ENCODE measurements around the gene GRM1. TPM values are rescaled to one million over a fixed set of nuclear protein-coding genes. Genes with fewer than 3 reads are reported as not detected.

Gene GRM1
- total RNA-seq, 1 donor from 2014 or later: not detected

DNA sequence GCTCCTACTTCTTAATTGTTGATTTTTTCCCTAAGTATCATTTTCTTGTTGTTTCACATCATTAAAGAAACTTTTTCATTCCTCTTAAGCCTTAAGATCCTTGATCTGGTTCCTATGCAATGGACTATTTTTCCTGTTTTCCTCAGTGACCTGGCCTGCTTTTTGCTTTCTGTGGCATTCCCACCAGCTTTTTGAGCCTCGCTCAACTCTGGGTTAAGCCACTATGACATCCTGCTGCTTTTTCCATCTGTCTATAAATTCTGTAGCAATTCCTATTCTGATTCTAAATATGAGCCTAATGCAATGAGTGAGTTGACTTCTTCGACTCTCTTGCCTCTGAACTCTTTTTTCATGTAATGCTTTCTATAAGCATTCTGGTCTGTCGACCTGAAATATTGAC lies 160.3 kb downstream of the GRM1 start:
- no peak overlapping the region for H3K4me3 Mint-ChIP-seq
- no peak overlapping the region for H3K27ac Mint-ChIP-seq
- H3K27me3 Mint-ChIP-seq: no peaks in the 10 kb centered on the region
- no peaks in the 10 kb centered on the region for H3K4me1 Mint-ChIP-seq
- intact Hi-C loops (cut with micrococcal nuclease): no loop called here
- no peak for DNase-seq
- no peaks in the 10 kb centered on the region for H3K36me3 Mint-ChIP-seq (ENCODE audit: low read depth)
- no peaks in the 10 kb centered on the region for H3K9me3 Mint-ChIP-seq

DNA sequence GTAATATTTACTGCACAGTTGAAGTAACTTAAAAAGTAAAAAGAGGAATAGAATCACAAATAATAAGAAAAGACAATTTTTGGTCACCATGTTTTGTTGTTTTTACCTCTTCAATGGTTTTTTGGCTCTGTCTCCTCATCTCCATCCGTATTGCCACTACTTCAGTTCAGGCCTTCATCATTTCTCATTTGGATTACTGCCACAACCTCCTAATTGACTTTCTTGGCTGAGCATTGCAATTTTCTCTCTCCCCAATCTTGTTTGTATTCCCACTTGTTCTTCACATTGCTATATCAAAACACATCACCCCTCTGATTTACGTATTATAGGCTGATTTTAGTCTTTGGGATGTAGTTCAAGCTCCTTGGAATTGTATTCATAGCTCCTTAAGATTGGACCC lies 161.7 kb downstream of the GRM1 start:
- Mint-ChIP-seq H3K4me3 (no peak overlapping the region), H3K27me3 (no peaks in the 10 kb centered on the region), H3K9me3 (no peaks in the 10 kb centered on the region), H3K27ac (no peak overlapping the region), H3K36me3 (ENCODE audit: low read depth) (no peaks in the 10 kb centered on the region), H3K4me1 (no peaks in the 10 kb centered on the region)
- DNase-seq: no peak
- intact Hi-C loops (cut with micrococcal nuclease): no loop called here

DNA sequence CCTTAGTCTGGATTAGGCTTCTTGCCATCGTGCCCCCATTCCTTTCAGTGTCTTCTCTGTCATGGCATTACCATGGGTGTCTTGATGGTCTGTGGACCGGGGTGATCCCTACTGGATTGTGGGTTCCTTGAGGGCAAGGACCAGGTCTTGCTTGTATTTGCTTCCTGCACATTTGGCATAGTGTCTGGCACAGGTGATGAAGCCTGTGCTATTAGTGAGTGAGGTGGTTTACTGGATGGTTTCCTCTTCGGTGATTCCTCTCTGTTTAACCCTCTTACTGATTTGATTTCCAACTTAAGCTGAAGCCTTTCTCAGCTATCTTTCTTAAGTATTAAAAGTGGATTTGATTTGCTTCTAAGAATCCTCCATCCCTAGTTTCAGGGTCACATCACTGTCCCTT lies 162.3 kb downstream of the GRM1 start:
- intact Hi-C loops (cut with micrococcal nuclease): no loop called here
- no peaks in the 10 kb centered on the region for H3K36me3 Mint-ChIP-seq (ENCODE audit: low read depth)
- H3K27ac Mint-ChIP-seq: no peak overlapping the region
- DNase-seq: no peak
- no peaks in the 10 kb centered on the region for H3K4me1 Mint-ChIP-seq
- H3K27me3 Mint-ChIP-seq: no peaks in the 10 kb centered on the region
- H3K4me3 Mint-ChIP-seq: no peak overlapping the region
- H3K9me3 Mint-ChIP-seq: no peaks in the 10 kb centered on the region

DNA sequence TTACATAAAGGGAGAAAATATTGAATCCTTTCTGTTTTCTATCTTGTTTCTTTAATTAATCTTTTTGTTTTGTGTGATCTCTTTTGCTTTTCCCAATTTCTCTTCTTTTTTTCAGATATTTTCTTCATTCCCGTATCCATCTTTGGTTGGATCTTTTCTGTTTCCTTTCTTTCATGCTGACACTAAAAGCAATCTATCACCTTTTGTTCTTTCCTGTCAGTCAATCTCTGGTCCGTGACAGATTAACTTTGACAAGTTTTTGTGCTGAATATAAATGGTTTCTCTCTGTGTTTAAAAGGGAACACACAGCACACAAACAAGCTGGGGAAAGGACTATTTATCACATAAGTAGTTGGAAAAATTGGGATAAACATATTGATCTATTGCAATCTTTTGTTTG lies 162.8 kb downstream of the GRM1 start:
- intact Hi-C loops (cut with micrococcal nuclease): no loop called here
- Mint-ChIP-seq H3K36me3 (ENCODE audit: low read depth) (no peaks in the 10 kb centered on the region), H3K27me3 (no peaks in the 10 kb centered on the region), H3K4me3 (no peak overlapping the region), H3K9me3 (no peaks in the 10 kb centered on the region), H3K27ac (no peak overlapping the region), H3K4me1 (no peaks in the 10 kb centered on the region)
- no peak for DNase-seq

DNA sequence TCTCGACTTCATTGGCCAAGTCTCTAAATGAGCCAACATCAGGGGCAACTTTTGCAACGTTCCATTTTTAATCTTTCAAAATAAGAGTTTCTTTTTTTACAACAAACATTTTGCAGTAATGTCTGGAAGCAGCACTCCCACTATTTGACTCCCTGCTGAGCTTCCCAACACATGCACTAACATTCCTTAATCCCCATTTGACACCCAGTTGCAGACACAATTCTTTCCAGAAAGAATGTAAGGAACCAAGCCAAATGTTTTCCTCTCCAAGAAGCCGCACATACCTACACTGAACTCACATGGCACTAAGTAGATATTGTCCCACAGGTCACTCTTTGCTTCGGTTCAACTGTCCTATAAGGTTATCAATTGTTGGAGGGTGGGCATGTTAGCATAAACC lies 165.6 kb downstream of the GRM1 start:
- H3K27ac Mint-ChIP-seq: no peak overlapping the region

DNA sequence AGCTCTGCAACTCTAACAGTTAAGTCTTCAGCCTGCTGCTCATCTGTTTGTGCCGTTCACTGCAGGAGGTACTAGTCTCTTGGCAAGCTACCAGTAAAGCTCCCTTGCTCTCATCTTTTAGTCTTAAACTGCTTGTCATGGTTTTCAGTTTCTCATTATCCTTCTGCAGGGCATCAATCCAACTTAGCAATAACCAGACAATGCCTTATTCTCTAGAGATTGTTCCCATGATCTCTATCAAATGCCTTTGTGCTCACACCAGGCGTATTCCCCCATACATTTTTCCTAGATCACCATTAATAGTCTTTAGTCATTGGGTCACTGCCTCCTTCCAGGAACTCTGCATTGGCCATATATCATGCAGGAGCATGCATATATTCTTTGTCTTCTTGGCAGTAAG lies 171.3 kb downstream of the GRM1 start:
- H3K27ac Mint-ChIP-seq: no peak overlapping the region
- intact Hi-C loops (cut with micrococcal nuclease): no loop called here
- no peaks in the 10 kb centered on the region for H3K9me3 Mint-ChIP-seq

More for the DNA sequence above, 165.6 kb downstream of the GRM1 start:
- Mint-ChIP-seq H3K27me3 (no peaks in the 10 kb centered on the region), H3K36me3 (ENCODE audit: low read depth) (no peaks in the 10 kb centered on the region), H3K4me1 (no peaks in the 10 kb centered on the region), H3K9me3 (no peaks in the 10 kb centered on the region), H3K4me3 (no peak overlapping the region)
- no peak for DNase-seq
- intact Hi-C loops (cut with micrococcal nuclease): no loop called here

DNA sequence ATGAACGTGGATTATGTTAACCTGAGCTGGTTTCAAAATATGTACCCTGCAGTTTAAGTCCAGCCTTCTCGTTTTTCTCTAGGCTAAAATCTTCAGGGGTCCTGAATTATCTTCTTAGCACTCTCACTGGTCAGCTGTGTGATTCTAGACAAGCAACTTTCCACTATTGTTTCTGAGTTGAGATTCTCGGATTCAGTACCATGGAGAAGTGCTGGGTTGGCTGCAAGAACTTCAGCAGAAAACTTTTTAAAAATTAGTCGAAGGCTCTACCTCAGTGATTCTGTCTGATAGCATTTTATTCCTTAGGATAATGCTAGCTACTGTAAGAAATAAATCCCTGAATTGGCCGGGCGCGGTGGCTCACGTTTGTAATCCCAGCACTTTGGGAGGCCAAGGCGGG lies 173.7 kb downstream of the GRM1 start:
- Mint-ChIP-seq H3K4me1 (no peaks in the 10 kb centered on the region), H3K4me3 (no peak overlapping the region), H3K27ac (no peak overlapping the region), H3K9me3 (no peaks in the 10 kb centered on the region), H3K27me3 (no peaks in the 10 kb centered on the region), H3K36me3 (ENCODE audit: low read depth) (no peaks in the 10 kb centered on the region)
- intact Hi-C loops (cut with micrococcal nuclease): no loop called here
- DNase-seq: no peak

More for the DNA sequence above, 171.3 kb downstream of the GRM1 start:
- no peaks in the 10 kb centered on the region for H3K27me3 Mint-ChIP-seq
- no peak for DNase-seq
- no peaks in the 10 kb centered on the region for H3K4me1 Mint-ChIP-seq
- H3K36me3 Mint-ChIP-seq (ENCODE audit: low read depth): no peaks in the 10 kb centered on the region
- H3K4me3 Mint-ChIP-seq: no peak overlapping the region

DNA sequence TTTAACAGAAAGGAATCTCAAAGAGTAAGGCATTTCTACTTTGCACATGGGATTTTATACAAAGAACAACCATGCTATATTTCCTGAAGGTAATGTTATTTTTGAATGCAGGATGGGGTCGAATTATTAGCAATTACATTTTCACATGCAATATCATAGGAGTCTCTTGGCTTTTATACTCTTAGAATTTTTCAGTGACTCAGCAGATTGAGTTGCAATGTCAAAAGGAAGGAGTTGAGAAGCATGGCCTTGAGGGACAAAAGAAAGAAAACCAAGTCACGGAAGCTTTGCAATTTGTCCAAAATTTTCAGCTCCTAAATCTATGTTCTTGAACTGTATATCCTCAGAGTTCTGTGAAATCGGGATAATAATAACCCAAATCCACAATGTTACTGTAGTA lies 181.1 kb downstream of the GRM1 start:
- no peak for DNase-seq
- Mint-ChIP-seq H3K9me3 (no peaks in the 10 kb centered on the region), H3K4me1 (peaks cover 5% of the 10 kb centered on the region)

DNA sequence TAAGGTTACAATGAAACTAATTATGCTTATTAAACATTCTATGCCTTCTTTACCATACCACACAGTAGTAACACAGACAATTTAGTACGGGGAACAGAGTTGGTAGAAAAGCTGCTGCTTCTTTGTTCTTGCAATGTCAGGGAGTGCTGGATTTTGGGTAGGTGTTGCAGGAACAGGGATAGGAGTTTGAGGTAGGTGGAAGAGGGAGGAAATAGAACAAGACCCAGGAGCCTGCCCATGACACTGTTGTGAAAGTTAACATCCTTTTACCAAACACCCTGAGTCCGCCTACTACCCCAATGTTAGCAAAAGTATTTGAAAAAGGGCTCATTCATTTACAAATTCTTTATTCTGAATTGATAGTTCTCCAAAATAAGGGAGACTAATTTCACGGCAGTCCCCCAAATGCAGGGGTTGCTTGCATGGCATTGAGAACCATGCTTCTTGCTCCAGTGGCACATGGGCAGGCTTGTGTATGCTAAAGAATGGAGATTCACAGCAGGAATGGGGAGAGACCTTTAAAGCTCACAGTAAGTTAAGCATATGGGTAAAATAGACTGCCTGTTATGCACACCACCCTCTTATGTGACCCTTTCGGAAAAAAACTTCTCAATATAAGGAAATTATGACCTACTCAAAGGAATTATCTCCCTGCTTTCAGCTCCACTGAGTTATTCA lies 181.7 kb downstream of the GRM1 start:
- intact Hi-C loops (cut with micrococcal nuclease): no loop called here
- Mint-ChIP-seq H3K27ac (no peak overlapping the region), H3K9me3 (no peaks in the 10 kb centered on the region), H3K36me3 (ENCODE audit: low read depth) (no peaks in the 10 kb centered on the region), H3K4me1 (peaks cover 5% of the 10 kb centered on the region), H3K4me3 (no peak overlapping the region), H3K27me3 (no peaks in the 10 kb centered on the region)
- DNase-seq: no peak

More for the DNA sequence above, 181.1 kb downstream of the GRM1 start:
- no peak overlapping the region for H3K4me3 Mint-ChIP-seq
- no peak overlapping the region for H3K27ac Mint-ChIP-seq
- H3K36me3 Mint-ChIP-seq (ENCODE audit: low read depth): no peaks in the 10 kb centered on the region
- no peaks in the 10 kb centered on the region for H3K27me3 Mint-ChIP-seq
- intact Hi-C loops (cut with micrococcal nuclease): no loop called here

DNA sequence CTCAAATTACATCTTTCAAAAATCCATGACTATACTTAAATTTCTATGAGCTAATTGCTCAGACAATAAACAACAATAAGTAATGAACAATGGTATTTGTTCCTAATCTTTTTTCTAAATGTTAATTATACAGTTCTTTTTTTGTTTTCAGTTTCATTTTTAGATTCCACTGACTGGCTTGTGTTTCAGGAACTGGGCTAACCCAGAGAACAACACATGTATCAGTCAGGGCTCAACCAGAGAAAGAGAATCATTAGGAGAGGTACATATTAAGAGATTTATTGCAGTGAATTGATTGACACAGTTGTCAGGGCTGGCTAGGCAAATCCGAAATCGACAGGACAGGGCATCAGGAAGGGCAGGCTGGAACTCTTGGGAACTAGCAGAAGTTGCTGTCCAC lies 182.8 kb downstream of the GRM1 start:
- Mint-ChIP-seq H3K27me3 (no peaks in the 10 kb centered on the region), H3K4me1 (peaks cover 5% of the 10 kb centered on the region), H3K27ac (no peak overlapping the region), H3K36me3 (ENCODE audit: low read depth) (no peaks in the 10 kb centered on the region), H3K4me3 (no peak overlapping the region), H3K9me3 (no peaks in the 10 kb centered on the region)
- DNase-seq: no peak
- intact Hi-C loops (cut with micrococcal nuclease): no loop called here

DNA sequence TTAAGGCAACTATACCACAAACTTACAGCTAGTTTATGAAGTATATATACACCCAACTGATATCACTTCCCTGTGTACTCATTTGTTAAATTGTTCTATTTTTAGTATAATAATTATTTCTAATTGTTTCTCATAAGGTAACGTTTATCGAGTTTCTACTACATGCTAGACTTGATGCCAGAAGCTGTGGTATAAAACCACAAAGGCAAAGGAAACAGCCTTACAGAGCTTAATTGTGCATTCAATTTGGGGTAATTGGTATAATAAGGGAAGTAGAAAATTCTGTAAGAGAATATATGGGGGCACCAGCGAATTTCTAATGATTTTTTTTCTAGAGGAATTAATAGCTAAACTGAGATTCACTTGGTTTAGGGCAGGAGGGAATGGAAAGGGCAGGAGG lies 183.9 kb downstream of the GRM1 start:
- Mint-ChIP-seq H3K4me3 (no peak overlapping the region), H3K4me1 (peaks cover 5% of the 10 kb centered on the region), H3K9me3 (no peaks in the 10 kb centered on the region), H3K27me3 (no peaks in the 10 kb centered on the region), H3K27ac (no peak overlapping the region), H3K36me3 (ENCODE audit: low read depth) (no peaks in the 10 kb centered on the region)
- DNase-seq: no peak
- intact Hi-C loops (cut with micrococcal nuclease): no loop called here

DNA sequence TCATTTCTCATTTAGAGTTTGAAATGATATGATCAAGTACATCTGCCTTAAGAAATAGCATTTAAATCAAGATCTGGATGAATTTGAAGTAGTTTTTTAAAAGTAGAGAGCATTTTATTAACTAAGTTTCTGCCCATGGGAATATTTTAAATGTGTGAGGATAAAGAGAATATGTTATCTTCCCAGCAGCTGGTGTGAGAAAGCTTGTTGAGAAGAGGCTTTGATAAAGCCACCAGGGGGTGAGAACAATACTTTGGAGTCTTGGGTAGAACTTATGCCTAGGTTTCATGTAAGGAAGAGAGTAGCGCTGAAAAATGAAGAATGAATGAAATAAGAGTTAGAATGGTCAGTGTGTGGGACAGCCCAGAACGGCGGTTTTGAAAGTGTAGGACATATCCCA lies 190.2 kb downstream of the GRM1 start:
- DNase-seq: no peak
- Mint-ChIP-seq H3K4me1 (no peaks in the 10 kb centered on the region), H3K27ac (no peak overlapping the region), H3K4me3 (no peak overlapping the region), H3K27me3 (no peaks in the 10 kb centered on the region), H3K36me3 (ENCODE audit: low read depth) (no peaks in the 10 kb centered on the region), H3K9me3 (no peaks in the 10 kb centered on the region)
- intact Hi-C loops (cut with micrococcal nuclease): no loop called here

DNA sequence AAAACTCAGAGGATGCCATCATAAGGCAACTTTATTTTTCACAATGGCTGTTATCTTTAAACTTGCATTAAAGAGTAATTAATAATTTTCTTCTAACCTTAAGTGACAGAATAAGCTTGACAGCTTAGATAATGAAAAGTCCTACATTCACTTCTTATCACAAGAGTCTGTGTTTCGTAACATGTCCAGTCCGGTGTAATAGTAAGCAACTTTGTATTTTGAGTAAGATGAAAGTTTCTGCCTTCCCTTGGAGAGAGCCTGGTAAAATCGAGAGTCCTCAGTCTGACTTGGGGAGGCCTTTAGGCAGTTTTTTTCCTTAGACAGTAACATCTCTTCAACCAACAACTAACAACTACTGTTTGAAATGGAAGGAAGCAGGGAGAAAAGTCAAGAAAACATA lies 195.6 kb downstream of the GRM1 start:
- H3K4me3 Mint-ChIP-seq: no peak overlapping the region
- no peaks in the 10 kb centered on the region for H3K36me3 Mint-ChIP-seq (ENCODE audit: low read depth)
- no peaks in the 10 kb centered on the region for H3K4me1 Mint-ChIP-seq
- no peaks in the 10 kb centered on the region for H3K9me3 Mint-ChIP-seq
- DNase-seq: no peak
- intact Hi-C loops (cut with micrococcal nuclease): no loop called here
- no peaks in the 10 kb centered on the region for H3K27me3 Mint-ChIP-seq
- no peak overlapping the region for H3K27ac Mint-ChIP-seq

DNA sequence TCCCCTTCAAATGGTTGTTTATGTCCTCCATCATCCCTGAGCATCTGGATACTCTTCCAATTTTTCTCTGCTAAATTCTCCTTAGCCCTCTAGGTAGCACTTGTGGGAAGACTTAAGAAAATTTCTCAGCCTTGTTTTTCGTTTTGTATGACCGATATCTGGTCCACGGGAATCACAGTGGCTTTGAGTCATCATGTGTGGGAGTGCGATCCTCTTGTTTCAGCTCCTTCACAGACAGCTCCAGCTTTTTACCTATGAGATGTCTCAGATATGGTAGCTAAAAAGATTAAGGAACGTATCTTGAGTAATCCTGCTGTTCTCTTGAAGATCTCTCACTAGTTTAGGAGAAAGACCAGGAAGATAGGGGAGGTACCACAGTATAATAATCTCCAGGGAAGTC lies 196.1 kb downstream of the GRM1 start:
- intact Hi-C loops (cut with micrococcal nuclease): no loop called here
- H3K4me1 Mint-ChIP-seq: no peaks in the 10 kb centered on the region
- H3K4me3 Mint-ChIP-seq: no peak overlapping the region
- H3K36me3 Mint-ChIP-seq (ENCODE audit: low read depth): no peaks in the 10 kb centered on the region
- H3K27ac Mint-ChIP-seq: no peak overlapping the region
- no peaks in the 10 kb centered on the region for H3K27me3 Mint-ChIP-seq
- DNase-seq: no peak
- H3K9me3 Mint-ChIP-seq: no peaks in the 10 kb centered on the region

DNA sequence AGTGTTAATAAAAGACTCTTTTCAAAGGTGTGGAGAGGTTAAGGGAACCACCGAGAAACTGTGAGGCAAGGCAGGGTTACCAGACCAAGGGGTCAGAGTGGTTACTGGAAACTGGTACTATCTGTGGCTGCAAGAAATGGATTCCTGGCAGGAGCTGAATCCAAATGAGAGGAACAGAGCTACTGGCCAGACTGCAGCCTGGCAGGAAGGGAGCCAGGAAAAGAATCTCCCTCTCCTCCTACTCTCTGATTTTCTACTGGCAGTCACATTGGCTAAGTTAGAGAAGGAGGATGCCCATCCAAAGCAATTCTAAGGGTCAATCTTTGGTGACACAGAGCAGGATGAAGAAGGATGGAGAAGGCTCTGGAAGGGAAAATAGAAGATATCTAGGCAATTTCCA lies 211.5 kb downstream of the GRM1 start:
- H3K27me3 Mint-ChIP-seq: no peaks in the 10 kb centered on the region
- intact Hi-C loops (cut with micrococcal nuclease): no loop called here

More for the DNA sequence above, 211.5 kb downstream of the GRM1 start:
- H3K27ac Mint-ChIP-seq: no peak overlapping the region
- no peaks in the 10 kb centered on the region for H3K4me1 Mint-ChIP-seq
- no peak overlapping the region for H3K4me3 Mint-ChIP-seq
- peaks cover 4% of the 10 kb centered on the region for H3K9me3 Mint-ChIP-seq
- H3K36me3 Mint-ChIP-seq (ENCODE audit: low read depth): no peaks in the 10 kb centered on the region
- DNase-seq: no peak

Data from activated CD4-positive, alpha-beta T cell treated with anti-CD3 and anti-CD28 coated beads, Interleukin-2, amount 10 ng/mL, durations not matched to agents 24 days and 14 days (primary cell).